HG03571 (cell line): ENCODE measurements around the gene MAP3K1.

Source experiments
- ATAC-seq: cut with Tn5 transposase; IDR thresholded peaks from one replicate; pipeline ENCODE4 v1.9.1; 2021; ENCODE audit not compliant: unreplicated experiment

MAP3K1 gene

GRCh38 chr5:56900395-56900794 is 85.0 kb downstream of the MAP3K1 start:
- ATAC-seq: no peak

GRCh38 chr5:56900858-56901578 is 85.7 kb downstream of the MAP3K1 start:
- no peak for ATAC-seq

DNA sequence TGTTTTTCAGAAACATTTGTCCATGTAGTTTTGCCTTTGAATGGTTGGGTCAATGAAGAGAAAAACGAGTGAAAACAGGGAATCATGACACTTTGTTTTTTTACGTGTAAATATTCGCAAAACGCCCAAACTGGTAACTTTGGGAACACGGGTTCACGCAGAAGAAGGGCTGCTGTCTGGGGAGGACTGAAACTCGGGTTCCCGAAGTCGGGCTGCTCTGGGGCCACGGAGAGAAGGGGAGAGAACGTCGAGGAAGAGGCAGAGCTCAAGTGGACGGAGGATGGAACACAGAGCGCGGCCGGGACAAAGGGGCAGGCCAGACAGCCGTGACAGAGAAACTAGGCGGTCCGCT is 93.6 kb downstream of the MAP3K1 start:
- ATAC-seq: no peak

GRCh38 chr5:56909294-56910209 is 94.2 kb downstream of the MAP3K1 start, which contains the start of gene SETD9:
Gene SETD9, plus strand, starts transcription at chr5:56909596. Its CDS starts 50 bp downstream, at chr5:56909646.
- peak; percentile 89 for ATAC-seq

- ATAC-seq: peak; percentile 18
These were observed 95.0 kb downstream of the MAP3K1 start for GRCh38 chr5:56910210-56910965.

GRCh38 chr5:56913766-56914165 is 98.4 kb downstream of the MAP3K1 start:
- no peak for ATAC-seq

DNA sequence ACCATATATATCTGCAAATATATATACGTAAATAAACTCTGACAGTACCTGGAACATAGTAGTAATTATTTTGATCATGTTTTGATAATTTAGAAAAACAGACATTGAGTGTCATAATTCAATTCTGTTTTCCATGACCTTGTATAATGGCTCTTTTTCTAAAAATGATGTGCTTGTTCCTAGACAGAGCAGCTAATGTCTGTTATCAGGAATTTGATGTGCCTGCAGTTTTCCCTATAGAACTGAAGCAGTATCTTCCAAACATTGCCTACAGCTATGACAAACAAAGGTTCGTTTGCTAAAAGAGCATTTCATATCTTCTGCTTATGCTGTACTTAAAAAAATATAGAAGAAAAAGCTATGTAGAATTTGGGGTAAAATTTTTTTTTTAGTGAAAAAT is 99.3 kb downstream of the MAP3K1 start:
- ATAC-seq: no peak

DNA sequence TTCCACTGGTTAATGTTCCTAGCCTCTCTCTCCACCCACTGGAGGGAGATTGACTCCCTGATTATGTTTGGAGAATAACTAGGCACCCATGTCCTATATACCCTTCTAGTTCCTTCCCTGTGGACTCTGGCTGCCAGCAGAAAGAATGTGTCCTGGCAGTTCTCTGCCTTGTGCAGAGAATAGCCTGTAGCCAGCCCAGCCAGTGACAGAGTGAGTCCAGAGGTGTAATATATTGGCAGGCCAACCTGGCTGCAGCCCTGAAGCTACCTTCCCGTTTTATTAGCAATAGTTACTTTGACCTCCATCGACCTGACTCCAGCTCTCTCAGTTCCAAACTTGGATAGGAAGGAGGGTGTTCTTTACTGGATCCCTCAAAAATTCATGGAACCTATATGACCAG is 102.2 kb downstream of the MAP3K1 start:
- ATAC-seq: no peak

DNA sequence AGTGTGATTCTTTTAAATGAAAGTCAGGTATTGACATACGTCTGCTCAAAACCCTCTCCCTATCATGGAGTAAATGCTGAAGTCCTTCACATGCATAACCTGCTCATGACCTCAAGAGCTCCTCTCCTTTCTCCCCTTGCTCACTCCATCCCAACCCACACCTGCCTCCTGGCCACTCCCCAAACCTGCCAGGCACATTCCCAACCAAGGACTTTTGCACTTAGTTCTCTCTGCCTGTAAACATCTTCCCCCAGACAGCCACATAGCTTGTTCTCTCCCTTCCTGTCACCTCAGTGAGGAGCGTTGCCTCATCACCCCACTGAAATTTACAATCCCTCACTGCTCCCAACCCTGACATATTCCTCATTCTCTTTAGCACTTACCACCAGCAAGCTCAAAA is 102.7 kb downstream of the MAP3K1 start:
- no peak for ATAC-seq

DNA sequence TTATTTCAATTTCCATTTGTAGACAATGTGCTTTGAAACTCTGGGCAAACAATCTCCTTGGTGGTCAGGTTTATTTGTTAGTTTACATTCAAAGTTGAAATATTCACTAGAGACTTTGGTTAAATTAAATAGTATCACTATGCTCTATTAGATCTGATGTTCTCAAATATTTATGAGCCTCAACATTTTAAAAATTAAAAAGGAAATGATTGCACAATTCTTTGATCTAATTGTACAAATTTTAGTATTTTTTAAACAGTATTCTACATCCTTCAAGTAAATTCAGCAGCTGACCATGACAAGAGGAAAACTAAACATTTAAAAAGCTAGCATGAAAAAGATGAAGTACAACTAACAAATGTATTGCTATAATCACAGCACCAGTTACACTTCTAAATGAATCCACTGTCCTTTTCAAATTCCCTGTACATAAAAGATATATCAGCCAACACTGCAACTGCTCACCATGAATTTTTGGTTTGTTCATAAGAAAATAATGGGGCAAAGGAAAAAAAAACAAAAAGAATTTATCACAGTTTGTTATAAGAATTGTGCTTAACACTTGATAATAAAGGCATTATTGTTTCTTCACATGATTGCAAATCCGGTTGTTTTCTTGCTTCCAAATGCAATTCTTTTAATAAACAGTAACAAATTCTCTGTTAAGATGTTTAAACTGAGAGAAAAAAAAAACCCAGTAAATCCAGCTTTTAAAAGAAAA is 104.8 kb downstream of the MAP3K1 start:
- no peak for ATAC-seq

DNA sequence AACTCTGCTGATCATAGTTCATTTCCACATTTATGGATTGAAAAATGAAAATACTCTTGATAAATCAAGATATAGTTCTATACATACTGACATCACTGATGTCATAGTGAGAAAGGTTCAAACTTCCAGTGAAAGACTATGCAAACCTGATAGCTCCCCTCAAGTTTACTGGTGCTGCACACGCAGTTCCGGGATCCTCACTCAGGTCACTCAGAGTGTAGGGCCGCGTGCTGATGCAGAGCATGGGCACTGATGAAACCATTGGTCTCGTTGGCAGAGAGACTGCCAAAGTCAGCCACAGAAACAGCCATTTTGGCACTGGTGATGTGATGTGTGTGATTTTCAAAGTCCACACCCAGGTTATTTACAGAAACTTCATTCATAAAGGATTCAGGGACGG is 107.6 kb downstream of the MAP3K1 start:
- no peak for ATAC-seq

DNA sequence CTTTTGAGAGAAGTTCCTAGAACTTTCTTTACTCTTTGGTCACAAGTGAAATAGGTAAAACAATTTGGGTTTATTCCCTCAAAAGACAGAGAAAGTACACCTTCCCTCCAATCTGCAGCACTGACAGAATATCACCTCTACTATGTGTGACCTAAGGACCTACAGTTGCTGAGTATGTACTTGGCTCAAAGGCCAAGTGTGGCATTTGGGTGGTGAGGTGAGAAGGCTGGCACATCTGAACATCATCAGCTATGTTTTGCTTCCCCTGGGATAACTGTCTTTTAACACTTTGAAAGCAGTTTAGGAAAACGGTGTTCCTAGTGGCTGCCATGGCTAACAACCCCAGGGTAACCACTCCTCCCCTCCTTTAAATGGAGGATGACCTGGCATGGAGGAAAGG is 119.0 kb downstream of the MAP3K1 start:
- ATAC-seq: no peak

DNA sequence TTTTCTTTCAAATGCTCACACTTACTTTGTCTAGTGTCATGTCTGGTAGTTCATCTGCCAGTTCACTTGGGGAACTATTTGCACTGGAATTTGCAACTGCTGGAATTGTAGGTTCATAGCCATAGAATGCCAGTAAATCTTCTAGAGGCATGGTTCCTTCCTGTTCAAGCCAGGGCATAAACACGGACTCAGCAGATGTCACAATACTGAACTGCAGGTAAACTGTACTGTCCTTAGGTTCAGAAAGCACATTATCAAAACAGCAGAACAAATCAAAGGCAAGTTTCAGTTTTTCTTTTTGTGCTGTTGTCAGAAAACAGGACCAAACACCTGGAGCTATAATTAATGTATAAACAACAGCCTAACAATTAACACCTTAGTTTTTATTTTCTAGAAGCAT is 123.5 kb downstream of the MAP3K1 start:
- ATAC-seq: no peak

GRCh38 chr5:56941981-56942380 is 126.6 kb downstream of the MAP3K1 start:
- no peak for ATAC-seq
